ENCODE data around the gene PCK1. TPM values are rescaled to one million over a fixed set of nuclear protein-coding genes. Genes with fewer than 3 reads are reported as not detected.

PCK1 gene
- total and polyA plus RNA-seq, 3 experiments from 2014 or later, result not detected

DNA sequence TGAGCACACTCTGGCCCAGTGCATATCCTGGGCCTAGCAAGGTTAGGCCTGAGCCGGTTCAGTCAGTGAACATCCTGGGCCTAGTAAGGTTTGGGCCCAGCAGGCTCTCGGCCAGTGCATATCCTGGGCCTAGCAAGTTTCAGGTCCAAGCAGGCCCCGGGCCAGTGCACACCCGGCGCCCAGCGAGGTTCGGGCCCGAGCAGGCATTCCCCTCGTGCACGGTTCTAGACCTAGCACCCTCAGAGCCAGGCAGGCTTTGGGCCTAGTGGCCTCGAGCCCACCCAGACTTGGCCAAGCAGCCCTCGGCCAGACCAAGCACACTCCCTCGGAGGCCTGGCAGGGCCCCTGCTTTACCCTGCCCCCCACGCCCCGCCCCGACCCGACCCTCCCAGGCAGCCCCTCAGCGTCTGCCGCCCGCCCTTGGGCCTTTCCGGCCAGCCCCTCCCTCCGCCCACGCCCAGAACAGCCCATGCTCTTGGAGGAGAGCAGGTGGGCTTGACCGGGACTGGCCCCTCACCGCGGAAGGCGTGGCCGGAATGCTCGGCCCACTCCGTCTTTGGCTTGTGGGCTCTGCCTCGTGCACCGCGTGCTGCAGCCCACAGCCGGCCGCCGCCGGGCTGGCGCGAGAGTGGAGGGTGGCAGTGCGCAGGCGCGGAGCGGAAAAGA is 36.3 kb upstream of the PCK1 start, which contains the start of gene CTCFL:
TSS of gene CTCFL (minus strand) at position 630 of the 666 bp plus-strand sequence. CDS start 935 bp downstream, outside the sequence.
- no peak within 1 kb of the TSS for H3K4me3 Mint-ChIP-seq
- H3K4me1 ChIP-seq (ENCODE audit: insufficient read depth, low read length), result no peaks in the 10 kb centered on the region
- peaks cover 6 to 9% (median 8%) of the 10 kb centered on the region in 3 donors for H3K4me1 Mint-ChIP-seq
- H3K27me3 ChIP-seq (ENCODE audit: insufficient read depth, low read length, poor library complexity, severe bottlenecking), result no peaks in the 10 kb centered on the region
- H3K9me3 ChIP-seq (ENCODE audit: low read length), result no peaks in the 10 kb centered on the region
- no peaks in the 10 kb centered on the region for H3K36me3 ChIP-seq (ENCODE audit: insufficient read depth, low read length)
- no peaks in the 10 kb centered on the region for H3K27me3 Mint-ChIP-seq
- CTCF ChIA-PET, result no interaction called here
- H3K4me3 ChIP-seq (ENCODE audit: low read length), result no peak within 1 kb of the TSS
- H3K9me3 Mint-ChIP-seq, result no peaks in the 10 kb centered on the region
- DNase-seq, result no peak
- no peak within 1 kb of the TSS for H3K27ac Mint-ChIP-seq
- peak within 1 kb of the TSS; percentile 69 for H3K27ac ChIP-seq (ENCODE audit: low read depth, low read length)
- no peaks in the 10 kb centered on the region for H3K36me3 Mint-ChIP-seq
- POLR2A ChIA-PET, result no interaction called here

DNA sequence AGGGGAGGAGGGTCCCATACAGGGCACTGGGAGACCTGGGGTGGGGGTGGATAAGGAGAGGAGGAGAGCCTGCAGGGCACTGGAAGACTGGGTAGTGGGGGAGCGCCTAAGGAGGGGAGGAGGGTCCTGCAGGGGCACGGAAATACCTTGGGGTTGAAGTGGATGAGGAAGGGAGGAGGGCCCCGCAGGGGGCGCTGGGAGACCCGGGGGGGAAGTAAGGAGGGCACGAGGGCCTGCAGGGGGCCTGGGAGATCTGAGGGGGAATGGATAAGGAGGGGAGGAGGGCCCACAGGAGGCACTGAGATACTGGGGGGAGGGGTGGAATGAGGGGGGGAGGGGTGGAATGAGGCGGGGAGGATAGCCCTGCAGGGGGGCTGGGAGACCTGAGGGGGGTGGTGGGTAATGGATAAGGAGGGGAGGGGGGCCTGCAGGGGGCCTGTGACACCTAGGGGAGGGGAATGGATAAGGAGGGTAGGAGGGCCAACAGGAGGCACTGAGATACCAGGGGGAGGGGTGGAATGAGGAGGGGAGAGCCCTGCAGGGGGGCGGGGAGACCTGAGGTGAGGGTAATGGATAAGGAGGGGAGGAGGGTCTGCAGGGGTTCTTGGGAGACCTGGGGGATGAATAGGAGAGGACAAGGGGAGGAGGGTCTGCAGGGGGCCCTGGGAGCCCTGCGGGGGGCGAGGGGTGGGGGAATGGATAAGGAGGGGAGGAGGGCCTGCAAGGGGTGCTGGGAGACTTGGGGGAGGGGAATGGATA is 35.4 kb upstream of the PCK1 start:
- CTCF ChIA-PET, result no interaction called here

DNA sequence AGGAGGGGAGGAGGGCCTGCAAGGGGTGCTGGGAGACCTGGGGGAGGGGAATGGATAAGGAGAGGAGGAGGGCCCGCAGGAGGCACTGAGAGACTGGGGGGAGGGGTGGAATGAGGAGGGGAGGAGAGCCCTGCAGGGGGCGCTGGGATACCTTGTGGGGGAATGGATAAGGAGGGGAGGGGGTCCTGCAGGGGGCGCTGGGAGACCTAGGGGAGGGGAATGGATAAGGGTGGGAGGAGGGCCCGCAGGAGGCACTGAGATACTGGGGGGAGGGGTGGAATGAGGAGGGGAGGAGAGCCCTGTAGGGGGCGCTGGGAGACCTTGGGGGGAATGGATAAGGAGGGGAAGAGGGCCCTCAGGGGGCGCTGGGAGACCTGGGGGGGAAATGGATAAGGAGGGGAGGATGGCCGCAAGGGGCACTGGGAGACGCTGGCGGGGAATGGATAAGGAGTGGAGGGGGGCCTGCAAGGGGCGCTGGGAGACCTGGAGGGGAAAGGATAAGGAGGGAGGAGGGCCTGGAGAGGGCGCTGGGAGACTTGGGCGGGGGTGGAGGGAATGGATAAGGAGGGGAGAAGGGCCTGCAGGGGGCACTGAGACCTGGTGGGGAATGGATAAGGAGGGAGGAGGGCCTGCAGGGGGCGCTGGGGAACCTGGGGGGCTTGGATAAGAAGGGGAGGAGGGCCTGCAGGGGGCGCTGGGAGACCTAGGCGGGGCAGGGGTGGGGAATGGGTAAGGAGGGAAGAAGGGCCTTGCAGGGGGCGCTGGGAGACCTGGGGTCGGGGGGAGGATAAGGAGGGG is 34.6 kb upstream of the PCK1 start:
- no peak overlapping the region for H3K27ac ChIP-seq (ENCODE audit: low read depth, low read length)
- CTCF ChIA-PET, result no interaction called here
- no peak for DNase-seq
- POLR2A ChIA-PET, result no interaction called here
- no peak overlapping the region for H3K4me3 ChIP-seq (ENCODE audit: low read length)
- Mint-ChIP-seq H3K9me3 (no peaks in the 10 kb centered on the region), H3K36me3 (no peaks in the 10 kb centered on the region), H3K27me3 (no peaks in the 10 kb centered on the region), H3K4me1 (peaks cover 6 to 9% (median 8%) of the 10 kb centered on the region in 3 donors), H3K27ac (no peak overlapping the region), H3K4me3 (no peak overlapping the region)
- no peaks in the 10 kb centered on the region for H3K9me3 ChIP-seq (ENCODE audit: low read length)
- H3K4me1 ChIP-seq (ENCODE audit: insufficient read depth, low read length), result no peaks in the 10 kb centered on the region
- no peaks in the 10 kb centered on the region for H3K36me3 ChIP-seq (ENCODE audit: insufficient read depth, low read length)
- H3K27me3 ChIP-seq (ENCODE audit: insufficient read depth, low read length, poor library complexity, severe bottlenecking), result no peaks in the 10 kb centered on the region

More for the DNA sequence above, 35.4 kb upstream of the PCK1 start:
- POLR2A ChIA-PET, result no interaction called here
- H3K4me3 Mint-ChIP-seq, result no peak overlapping the region
- H3K27ac Mint-ChIP-seq, result no peak overlapping the region
- H3K27ac ChIP-seq (ENCODE audit: low read depth, low read length), result no peak overlapping the region
- H3K4me1 Mint-ChIP-seq, result peaks cover 6 to 9% (median 8%) of the 10 kb centered on the region in 3 donors
- H3K9me3 ChIP-seq (ENCODE audit: low read length), result no peaks in the 10 kb centered on the region
- no peak for DNase-seq
- no peaks in the 10 kb centered on the region for H3K36me3 Mint-ChIP-seq
- H3K4me3 ChIP-seq (ENCODE audit: low read length), result no peak overlapping the region
- H3K27me3 ChIP-seq (ENCODE audit: insufficient read depth, low read length, poor library complexity, severe bottlenecking), result no peaks in the 10 kb centered on the region
- no peaks in the 10 kb centered on the region for H3K9me3 Mint-ChIP-seq
- H3K4me1 ChIP-seq (ENCODE audit: insufficient read depth, low read length), result no peaks in the 10 kb centered on the region
- no peaks in the 10 kb centered on the region for H3K36me3 ChIP-seq (ENCODE audit: insufficient read depth, low read length)
- H3K27me3 Mint-ChIP-seq, result no peaks in the 10 kb centered on the region

DNA sequence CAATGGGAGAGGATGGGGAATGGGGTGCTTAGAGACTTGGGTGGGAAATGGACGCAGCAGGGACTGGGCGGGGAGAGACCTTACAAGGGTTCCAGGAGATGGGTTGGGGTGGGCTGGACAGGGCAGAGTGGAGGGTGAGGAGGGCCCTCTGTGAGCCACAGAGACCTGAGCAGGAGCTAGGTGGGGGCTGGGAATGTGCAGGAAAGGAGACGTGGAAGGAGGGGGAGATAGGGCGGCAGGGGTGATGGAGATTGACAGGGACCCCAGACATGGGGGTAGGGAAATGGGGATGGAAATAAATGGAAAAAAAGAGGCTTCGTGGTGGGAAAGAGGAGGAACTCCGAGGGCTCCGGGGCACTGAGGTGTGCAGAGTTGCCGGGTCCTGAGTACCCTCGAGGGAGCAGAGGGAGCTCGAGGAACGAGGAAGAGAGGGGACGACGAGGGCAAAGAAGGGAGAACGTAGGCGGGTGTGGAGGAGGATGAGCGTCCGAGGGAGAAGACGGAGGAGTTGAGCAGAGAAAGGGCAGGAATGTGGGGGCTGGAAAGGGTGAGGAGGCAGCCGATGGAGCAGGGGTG is 33.9 kb upstream of the PCK1 start:
- Mint-ChIP-seq H3K4me3 (no peak overlapping the region), H3K4me1 (peaks cover 6 to 9% (median 8%) of the 10 kb centered on the region in 3 donors), H3K9me3 (no peaks in the 10 kb centered on the region), H3K27ac (no peak overlapping the region), H3K27me3 (no peaks in the 10 kb centered on the region), H3K36me3 (no peaks in the 10 kb centered on the region)
- POLR2A ChIA-PET, result no interaction called here
- CTCF ChIA-PET, result no interaction called here
- no peak overlapping the region for H3K4me3 ChIP-seq (ENCODE audit: low read length)
- H3K4me1 ChIP-seq (ENCODE audit: insufficient read depth, low read length), result no peaks in the 10 kb centered on the region
- no peak for DNase-seq
- no peaks in the 10 kb centered on the region for H3K9me3 ChIP-seq (ENCODE audit: low read length)
- H3K27ac ChIP-seq (ENCODE audit: low read depth, low read length), result no peak overlapping the region
- no peaks in the 10 kb centered on the region for H3K27me3 ChIP-seq (ENCODE audit: insufficient read depth, low read length, poor library complexity, severe bottlenecking)
- no peaks in the 10 kb centered on the region for H3K36me3 ChIP-seq (ENCODE audit: insufficient read depth, low read length)

DNA sequence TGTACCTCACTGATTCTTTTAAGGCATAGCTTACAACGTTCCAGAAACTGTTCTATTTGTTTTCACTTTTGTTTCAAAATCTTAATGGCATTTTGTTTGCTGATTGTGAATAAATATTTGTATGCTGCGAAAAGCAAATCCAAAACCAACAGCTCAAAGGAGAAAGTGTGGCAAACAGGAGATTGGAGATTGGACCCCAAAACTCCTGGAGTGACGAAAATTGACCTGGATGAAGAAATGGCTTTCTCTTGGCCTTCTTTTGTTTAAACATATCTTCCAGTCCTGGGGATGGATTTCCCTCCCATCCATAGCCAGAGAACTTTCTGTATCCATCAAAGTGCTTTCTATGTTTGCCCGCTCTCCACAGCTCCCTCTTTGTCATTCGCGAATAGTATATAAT is 33.2 kb upstream of the PCK1 start:
- no peak overlapping the region for H3K4me3 ChIP-seq (ENCODE audit: low read length)
- Mint-ChIP-seq H3K36me3 (no peaks in the 10 kb centered on the region), H3K4me3 (no peak overlapping the region), H3K4me1 (peaks cover 3 to 5% (median 5%) of the 10 kb centered on the region in 3 donors), H3K27me3 (peaks cover 0 to under 1% of the 10 kb centered on the region in 2 donors), H3K9me3 (no peaks in the 10 kb centered on the region), H3K27ac (no peak overlapping the region)
- H3K27me3 ChIP-seq (ENCODE audit: insufficient read depth, low read length, poor library complexity, severe bottlenecking), result no peaks in the 10 kb centered on the region
- DNase-seq, result no peak
- H3K27ac ChIP-seq (ENCODE audit: low read depth, low read length), result no peak overlapping the region
- H3K4me1 ChIP-seq (ENCODE audit: insufficient read depth, low read length), result no peaks in the 10 kb centered on the region
- CTCF ChIA-PET, result no interaction called here
- no peaks in the 10 kb centered on the region for H3K36me3 ChIP-seq (ENCODE audit: insufficient read depth, low read length)
- POLR2A ChIA-PET, result no interaction called here
- no peaks in the 10 kb centered on the region for H3K9me3 ChIP-seq (ENCODE audit: low read length)

DNA sequence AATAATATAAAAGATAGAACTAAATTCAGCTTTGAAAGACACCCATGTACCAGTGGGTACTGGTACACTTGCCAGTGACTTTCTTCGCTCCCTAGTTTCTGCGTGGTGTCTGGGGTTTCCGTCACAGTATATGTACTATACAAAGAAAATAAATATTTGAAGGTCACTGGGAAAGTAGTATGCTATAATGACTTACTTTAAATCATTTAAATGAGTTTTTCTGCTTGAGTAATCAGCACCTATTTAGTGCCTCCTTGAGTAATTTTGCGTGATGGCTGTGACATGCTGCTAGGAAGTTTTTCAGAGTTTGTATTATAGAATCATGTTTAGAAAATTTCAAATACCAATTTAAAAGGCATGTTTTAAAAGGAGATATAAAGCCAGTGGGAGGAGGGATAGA is 32.8 kb upstream of the PCK1 start:
- no peak overlapping the region for H3K4me3 ChIP-seq (ENCODE audit: low read length)
- Mint-ChIP-seq H3K27ac (no peak overlapping the region), H3K4me3 (no peak overlapping the region), H3K9me3 (no peaks in the 10 kb centered on the region), H3K4me1 (peaks cover 0 to under 1% (median under 1%) of the 10 kb centered on the region in 3 donors), H3K36me3 (no peaks in the 10 kb centered on the region), H3K27me3 (peaks cover 0 to 3% of the 10 kb centered on the region in 2 donors)
- no peak overlapping the region for H3K27ac ChIP-seq (ENCODE audit: low read depth, low read length)
- no peaks in the 10 kb centered on the region for H3K36me3 ChIP-seq (ENCODE audit: insufficient read depth, low read length)
- ChIA-PET CTCF (no interaction called here), POLR2A (no interaction called here)
- H3K4me1 ChIP-seq (ENCODE audit: insufficient read depth, low read length), result no peaks in the 10 kb centered on the region
- DNase-seq, result no peak
- no peaks in the 10 kb centered on the region for H3K27me3 ChIP-seq (ENCODE audit: insufficient read depth, low read length, poor library complexity, severe bottlenecking)
- no peaks in the 10 kb centered on the region for H3K9me3 ChIP-seq (ENCODE audit: low read length)

DNA sequence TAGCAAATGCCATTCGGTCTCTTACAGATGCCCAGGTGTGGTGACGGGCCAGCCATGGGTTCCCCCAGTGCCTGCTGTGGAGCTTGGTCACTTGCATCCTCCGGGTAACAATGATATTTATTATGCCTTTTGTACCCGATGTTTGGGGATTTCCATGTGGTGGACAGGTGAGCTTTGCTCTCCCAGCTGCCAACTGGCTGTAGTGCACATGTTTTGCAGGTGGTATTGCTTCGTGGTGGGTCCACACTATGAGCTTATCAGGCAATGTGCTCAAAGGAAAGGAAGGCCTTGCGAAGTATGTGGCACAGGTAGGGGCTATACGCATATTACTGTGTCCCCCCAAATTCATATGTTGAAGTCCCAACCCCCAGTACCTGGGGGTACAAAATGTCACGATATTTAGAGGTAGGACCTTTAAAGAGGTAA is 31.7 kb upstream of the PCK1 start:
- H3K4me1 Mint-ChIP-seq, result no peaks in the 10 kb centered on the region
- H3K4me3 Mint-ChIP-seq, result no peak overlapping the region
- ChIA-PET CTCF (no interaction called here), POLR2A (no interaction called here)
- peaks cover 8 to 12% of the 10 kb centered on the region in 2 donors for H3K27me3 Mint-ChIP-seq
- H3K4me3 ChIP-seq (ENCODE audit: low read length), result no peak overlapping the region
- no peaks in the 10 kb centered on the region for H3K36me3 ChIP-seq (ENCODE audit: insufficient read depth, low read length)
- no peaks in the 10 kb centered on the region for H3K9me3 Mint-ChIP-seq
- no peaks in the 10 kb centered on the region for H3K36me3 Mint-ChIP-seq
- peak overlapping the region in 1 of 8 donors; percentile 58 for H3K27ac Mint-ChIP-seq
- no peaks in the 10 kb centered on the region for H3K4me1 ChIP-seq (ENCODE audit: insufficient read depth, low read length)
- no peak for DNase-seq
- no peak overlapping the region for H3K27ac ChIP-seq (ENCODE audit: low read depth, low read length)
- H3K9me3 ChIP-seq (ENCODE audit: low read length), result no peaks in the 10 kb centered on the region
- H3K27me3 ChIP-seq (ENCODE audit: insufficient read depth, low read length, poor library complexity, severe bottlenecking), result no peaks in the 10 kb centered on the region

DNA sequence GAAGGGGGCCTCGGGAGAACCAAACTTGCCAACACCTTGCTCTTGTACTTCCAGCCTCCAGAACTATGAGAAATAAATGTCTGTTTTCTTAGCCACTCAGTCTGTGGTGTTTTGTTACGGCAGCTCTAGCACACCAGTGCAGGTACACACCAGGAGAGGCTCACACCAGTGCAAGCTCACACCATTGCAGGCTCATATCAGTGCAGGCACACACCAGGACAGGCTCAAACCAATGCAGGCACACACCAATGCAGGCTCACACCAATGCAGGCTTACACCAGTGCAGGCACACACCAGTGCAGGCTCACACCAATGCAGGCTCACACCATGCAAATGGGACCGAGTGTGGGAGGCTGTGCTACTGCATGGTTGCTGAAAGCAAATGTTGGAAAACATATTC is 31.1 kb upstream of the PCK1 start:
- Mint-ChIP-seq H3K4me1 (no peaks in the 10 kb centered on the region), H3K27ac (no peak overlapping the region), H3K4me3 (no peak overlapping the region), H3K27me3 (peaks cover 10 to 18% of the 10 kb centered on the region in 2 donors), H3K9me3 (no peaks in the 10 kb centered on the region), H3K36me3 (no peaks in the 10 kb centered on the region)
- CTCF ChIA-PET, result no interaction called here
- no peaks in the 10 kb centered on the region for H3K4me1 ChIP-seq (ENCODE audit: insufficient read depth, low read length)
- no peaks in the 10 kb centered on the region for H3K9me3 ChIP-seq (ENCODE audit: low read length)
- no peaks in the 10 kb centered on the region for H3K27me3 ChIP-seq (ENCODE audit: insufficient read depth, low read length, poor library complexity, severe bottlenecking)
- no peak overlapping the region for H3K4me3 ChIP-seq (ENCODE audit: low read length)
- POLR2A ChIA-PET, result no interaction called here
- DNase-seq, result no peak
- no peak overlapping the region for H3K27ac ChIP-seq (ENCODE audit: low read depth, low read length)
- H3K36me3 ChIP-seq (ENCODE audit: insufficient read depth, low read length), result no peaks in the 10 kb centered on the region
